SK-MEL-5 (cell line): Measurements from ENCODE around the gene MAU2. TPM values are rescaled to one million over a fixed set of nuclear protein-coding genes. Genes with fewer than 3 reads are reported as not detected.

Experiments used
- DNase-seq: peaks from one replicate; pipeline ENCODE4 v3.0.0-alpha.2; 2016; ENCODE audit warnings: low read depth, low spot score
- in situ Hi-C: cut with HindIII; loops from 2 replicates; pipeline ENCODE4 v1.10.0; 2016; ENCODE audit warnings: low sequenced_read_pairs, high pct_unique_total_duplicates, low pct_unique_long_range_greater_than_20kb
- polyA plus RNA-seq, 2 experiments: library from polyadenylated mRNA; depleted of rRNA; stranded (reverse); fragments of >200 nt; gene quantifications; 2 replicates each; pipeline ENCODE4 v1.2.3, GENCODE V29; 2015
- total RNA-seq: library from RNA; depleted of rRNA; stranded (reverse); fragments of >200 nt; shearing (Covaris generic); gene quantifications from 2 replicates; pipeline ENCODE4 v1.2.3, GENCODE V29; 2014; rRNA removed

The MAU2 gene
- 17.4 and 20.7 TPM in 2 replicates for total RNA-seq
- 30.6 and 32.3 TPM in 2 replicates for polyA plus RNA-seq (2015; cell fraction: cytosol; rRNA removed)
- 67.0 and 80.6 TPM in 2 replicates for polyA plus RNA-seq (2015; cell fraction: nucleus; rRNA removed)

DNA sequence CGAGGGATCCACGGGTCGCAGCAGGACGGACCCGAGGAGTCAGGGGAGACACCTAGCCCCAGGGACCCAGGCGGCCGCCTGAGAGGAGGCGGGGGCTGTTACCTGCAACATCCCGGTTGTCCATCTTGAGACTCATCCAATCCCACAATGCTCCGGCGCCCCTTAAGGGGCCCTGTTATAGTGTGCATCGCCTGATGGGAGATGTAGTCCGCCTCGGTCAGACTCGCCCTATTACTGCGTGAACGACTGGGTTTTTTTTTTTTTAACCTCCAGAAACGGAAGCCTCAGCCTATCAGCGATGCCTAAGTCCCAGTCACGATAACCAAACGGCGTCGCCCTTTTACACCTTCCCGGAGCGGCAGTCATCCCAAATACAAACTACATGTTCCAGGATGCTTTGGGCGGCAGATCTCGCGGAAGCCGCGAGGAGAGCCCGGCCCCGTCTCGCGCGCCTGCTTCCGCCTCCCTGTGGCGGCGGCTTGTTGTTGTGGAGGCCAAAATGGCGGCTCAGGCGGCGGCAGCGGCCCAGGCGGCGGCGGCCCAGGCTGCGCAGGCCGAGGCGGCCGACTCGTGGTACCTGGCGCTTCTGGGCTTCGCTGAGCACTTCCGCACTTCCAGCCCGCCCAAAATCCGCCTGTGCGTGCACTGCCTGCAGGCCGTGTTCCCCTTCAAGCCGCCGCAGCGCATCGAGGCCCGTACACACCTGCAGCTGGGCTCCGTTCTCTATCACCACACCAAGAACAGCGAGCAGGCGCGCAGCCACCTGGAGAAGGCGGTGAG, at the start of gene MAU2, which contains the start of gene SUGP1:
Gene MAU2 (plus strand): TSS at position 469 of the 780 bp plus-strand sequence. CDS start 31 bp downstream, at position 500.
Gene SUGP1 (minus strand): TSS at position 149 of the 780 bp plus-strand sequence. CDS start 13 bp downstream, at position 136.
- in situ Hi-C loops = no loop called here
- peak; percentile 84 for DNase-seq

DNA sequence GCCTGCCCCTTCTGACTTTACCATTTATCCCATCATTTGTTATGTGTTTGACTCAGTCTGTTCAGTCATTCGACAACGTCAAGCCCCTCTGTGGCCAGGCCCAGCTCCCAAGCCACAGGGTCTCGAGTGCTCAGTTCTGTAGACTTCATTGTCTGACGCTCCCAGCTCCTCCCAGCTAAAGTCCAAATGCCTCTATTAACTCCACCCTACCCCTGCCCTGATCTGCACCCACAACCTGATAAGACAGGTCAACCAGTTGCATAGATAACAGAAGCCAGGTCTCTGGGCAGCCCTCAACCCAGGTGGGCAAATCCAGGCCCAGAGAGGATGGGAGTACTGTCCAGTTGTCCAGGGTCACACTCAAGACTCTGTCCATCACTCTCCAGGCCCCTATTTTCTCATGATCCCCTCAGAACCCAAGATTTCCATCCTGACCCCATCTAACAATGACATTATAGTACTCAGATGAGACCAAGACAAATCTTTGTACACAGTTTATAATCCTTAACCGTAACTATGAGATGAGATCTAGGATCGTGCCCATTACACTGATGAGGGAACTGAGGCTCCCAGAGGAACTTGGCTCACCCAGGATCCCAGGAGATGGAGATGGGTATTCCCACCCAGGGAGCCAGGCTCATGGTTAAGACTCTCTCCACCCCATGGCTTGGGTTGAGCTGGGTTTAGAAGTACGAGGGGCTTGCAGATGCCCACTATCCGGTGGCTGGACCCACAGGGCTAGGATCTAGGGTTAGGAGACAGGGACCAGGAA, 48.6 kb upstream of the MAU2 start:
- DNase-seq = no peak
- in situ Hi-C loops = no loop called here

DNA sequence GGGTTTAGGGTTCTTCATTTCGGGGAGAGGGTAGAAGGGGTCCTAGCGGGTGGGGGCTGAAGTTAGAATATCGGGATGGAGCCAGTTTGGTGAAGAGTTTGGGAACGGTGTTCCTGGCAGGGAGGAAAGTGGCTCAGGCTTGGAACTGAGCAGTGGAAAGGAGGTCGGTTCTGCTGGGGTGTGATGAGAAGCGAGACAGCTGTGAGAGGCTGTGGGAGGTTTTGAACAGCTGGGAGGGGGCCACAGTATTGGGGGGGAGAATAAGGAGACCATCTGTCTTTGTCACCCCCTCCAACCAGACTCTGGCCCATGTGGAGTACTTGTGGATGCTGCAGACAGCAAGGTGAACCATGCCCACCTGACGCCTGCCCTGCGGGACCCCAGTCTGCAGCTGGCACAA, 46.5 kb upstream of the MAU2 start:
- in situ Hi-C loops = no loop called here

DNA sequence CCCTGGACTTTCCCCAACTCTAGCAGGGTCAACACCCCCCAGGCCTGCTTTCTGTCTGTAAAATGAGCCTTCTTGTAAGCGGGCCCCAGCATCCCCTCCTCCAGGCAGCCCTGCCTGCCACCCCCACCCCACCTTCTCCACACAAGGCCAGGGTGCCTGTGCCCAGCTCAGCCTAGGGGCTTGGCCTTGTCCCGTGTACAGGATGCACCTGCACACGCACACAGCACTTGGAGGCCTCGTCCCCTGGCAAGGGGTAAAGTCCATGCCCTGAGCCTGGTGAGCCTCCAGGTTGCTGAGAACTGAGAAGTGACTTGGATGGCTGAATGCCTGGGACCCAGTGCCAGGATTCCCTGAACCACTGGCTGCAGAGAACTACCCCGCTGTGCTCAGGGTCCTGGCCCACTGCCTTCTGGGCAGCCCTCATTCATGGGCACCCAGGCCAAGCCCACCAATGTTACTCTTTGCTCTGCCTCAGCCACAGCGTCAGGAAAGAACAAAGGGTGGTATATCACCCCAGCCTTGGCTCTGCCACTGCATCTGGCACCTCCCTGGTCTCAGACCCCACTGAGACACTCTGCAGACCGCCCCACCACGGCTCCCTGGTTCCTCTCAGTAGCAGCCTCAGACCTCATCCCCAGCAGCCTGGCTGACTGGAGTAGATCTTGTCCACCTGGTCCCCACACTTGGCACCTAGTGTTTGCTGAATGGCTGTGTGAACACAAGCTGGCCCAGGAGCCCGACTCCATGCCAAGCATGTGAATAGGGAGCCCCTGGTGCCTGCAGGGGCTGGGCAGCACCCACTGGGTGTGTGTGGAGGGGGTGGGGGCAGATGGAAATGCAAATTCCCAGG, 45.7 kb upstream of the MAU2 start:
- in situ Hi-C loops = no loop called here
- DNase-seq = no peak

More for the DNA sequence above, 46.5 kb upstream of the MAU2 start:
- no peak for DNase-seq

DNA sequence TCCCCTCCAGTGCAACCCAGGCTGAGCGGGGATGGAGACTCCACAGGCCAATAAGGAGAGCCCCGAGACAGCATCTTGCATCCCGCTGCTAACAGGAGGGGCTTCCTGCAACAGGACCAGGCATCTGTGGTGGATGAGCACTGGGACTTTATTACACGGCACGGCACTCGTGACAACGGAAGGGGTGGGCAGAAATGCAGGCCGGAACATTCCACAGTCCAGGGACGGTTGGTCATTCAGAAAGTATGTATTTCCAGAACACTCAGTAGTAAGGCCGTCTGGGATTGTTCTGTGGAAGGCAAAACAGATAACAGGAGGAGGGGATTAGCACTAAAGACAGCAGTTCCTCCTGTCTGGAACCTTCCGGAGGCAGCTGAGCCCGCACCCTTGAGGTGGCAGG, 44.2 kb upstream of the MAU2 start:
- DNase-seq = no peak
- in situ Hi-C loops = no loop called here

DNA sequence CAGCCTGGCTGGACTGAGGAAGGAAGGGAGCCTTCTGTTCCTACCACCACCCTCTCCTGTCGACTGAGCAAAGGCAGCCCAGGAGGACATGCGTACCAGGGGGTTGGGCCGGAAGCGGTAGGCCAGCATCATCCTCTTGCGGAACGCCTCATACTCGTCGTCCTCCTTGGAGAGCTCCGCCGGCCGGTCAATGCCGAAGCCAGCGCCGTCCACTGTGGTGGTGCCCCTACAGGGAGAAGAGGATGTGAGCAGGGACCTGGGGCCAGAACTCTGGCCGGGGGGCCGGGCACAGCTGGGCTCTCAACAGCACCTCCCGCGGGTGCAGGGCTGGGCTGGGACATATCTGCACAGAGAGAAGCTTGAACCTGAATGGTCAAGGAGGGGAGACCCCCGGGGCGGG, 43.8 kb upstream of the MAU2 start:
- in situ Hi-C loops = no loop called here
- no peak for DNase-seq

- no peak for DNase-seq
- in situ Hi-C loops = no loop called here
Measured at GRCh38 chr19:19278315-19278714, 42.3 kb upstream of the MAU2 start.

- in situ Hi-C loops = no loop called here
- DNase-seq = no peak
Measured at GRCh38 chr19:19279062-19279612, 41.5 kb upstream of the MAU2 start.

GRCh38 chr19:19279853-19280252, 40.8 kb upstream of the MAU2 start:
- DNase-seq = no peak
- in situ Hi-C loops = no loop called here

DNA sequence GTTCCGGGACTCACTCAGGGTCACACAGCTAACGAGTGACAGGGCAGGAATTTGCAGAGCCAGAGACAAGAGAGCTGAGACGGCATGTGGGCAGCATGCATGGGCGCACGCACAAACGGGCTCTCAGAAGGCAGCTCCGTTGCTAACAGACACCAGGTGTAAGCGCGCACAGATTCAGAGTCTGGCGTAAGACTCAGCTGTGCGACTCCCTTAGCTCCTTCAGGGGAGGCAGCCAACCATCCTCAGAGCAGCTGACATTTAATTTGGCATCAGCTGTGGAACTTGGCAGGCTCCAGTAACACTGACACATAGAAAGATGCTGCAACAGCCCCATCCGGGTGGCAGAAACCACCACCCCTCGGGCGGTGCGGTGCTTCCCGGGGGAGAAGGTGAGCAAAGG, 40.1 kb upstream of the MAU2 start:
- in situ Hi-C loops = no loop called here
- no peak for DNase-seq

- in situ Hi-C loops = no loop called here
Measured at GRCh38 chr19:19285686-19286085, 34.9 kb upstream of the MAU2 start.

DNA sequence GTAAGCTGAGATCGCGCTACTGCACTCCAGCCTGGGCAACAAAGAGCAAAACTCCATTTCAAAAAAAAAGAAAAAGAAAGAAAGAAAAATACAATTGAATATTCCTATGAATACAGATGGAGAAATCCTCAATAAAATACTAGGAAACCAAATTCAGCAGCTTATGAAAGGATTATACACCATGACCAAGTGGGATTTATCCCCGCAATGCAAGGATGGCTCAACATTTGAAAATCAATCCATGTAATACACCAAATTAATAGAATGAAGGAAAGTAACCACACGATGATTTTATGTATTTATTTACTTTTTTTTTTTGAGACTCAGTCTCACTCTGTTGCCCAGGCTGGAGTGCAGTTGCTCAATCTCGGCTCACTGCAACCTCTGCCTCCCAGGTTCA, 28.0 kb upstream of the MAU2 start:
- in situ Hi-C loops = no loop called here
- no peak for DNase-seq

More at GRCh38 chr19:19285686-19286085, 34.9 kb upstream of the MAU2 start:
- no peak for DNase-seq

GRCh38 chr19:19294914-19295313, 25.7 kb upstream of the MAU2 start:
- in situ Hi-C loops = no loop called here

GRCh38 chr19:19296953-19297689, 23.5 kb upstream of the MAU2 start:
- in situ Hi-C loops = no loop called here
- no peak for DNase-seq

More at GRCh38 chr19:19294914-19295313, 25.7 kb upstream of the MAU2 start:
- DNase-seq = no peak

DNA sequence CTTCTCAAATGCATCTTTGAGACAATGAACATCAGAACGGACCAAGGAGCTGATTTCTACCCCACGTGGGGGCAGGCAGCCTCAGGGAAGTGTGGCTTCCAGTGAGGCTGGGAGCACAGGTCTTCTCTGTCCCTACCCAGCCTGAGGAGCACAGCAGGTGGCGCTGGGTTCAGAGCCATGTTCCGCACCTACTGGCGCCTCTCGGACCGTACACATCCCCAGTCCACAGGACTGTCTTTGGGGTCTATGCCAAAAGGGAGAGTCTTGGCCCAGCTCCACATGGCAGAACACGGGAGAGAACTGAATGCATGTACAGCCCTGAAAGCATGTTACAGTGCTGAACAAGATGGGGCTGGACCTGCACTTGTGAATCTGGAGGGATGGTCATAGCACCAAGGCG, 22.9 kb upstream of the MAU2 start:
- in situ Hi-C loops = no loop called here
- no peak for DNase-seq

DNA sequence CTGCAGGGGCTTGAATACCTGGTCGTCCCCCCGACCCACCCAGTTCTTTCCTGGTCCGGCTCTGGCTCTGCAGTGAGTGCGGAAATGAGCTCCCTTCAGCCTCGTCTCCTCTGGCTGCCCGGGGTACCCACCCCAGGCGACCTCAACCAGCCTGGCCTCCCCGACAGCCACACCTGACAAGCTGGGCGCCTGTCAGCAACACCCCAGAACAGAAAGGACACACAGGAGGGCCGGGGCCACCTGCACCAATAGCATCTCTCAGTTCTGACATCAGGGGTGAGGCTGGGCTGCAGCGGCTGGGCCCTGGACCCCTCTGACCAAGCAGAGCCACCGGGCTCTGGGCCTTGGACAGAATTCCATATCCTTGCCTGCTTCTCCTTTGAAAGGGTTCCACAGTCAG, 20.0 kb upstream of the MAU2 start:
- no peak for DNase-seq
- in situ Hi-C loops = no loop called here

DNA sequence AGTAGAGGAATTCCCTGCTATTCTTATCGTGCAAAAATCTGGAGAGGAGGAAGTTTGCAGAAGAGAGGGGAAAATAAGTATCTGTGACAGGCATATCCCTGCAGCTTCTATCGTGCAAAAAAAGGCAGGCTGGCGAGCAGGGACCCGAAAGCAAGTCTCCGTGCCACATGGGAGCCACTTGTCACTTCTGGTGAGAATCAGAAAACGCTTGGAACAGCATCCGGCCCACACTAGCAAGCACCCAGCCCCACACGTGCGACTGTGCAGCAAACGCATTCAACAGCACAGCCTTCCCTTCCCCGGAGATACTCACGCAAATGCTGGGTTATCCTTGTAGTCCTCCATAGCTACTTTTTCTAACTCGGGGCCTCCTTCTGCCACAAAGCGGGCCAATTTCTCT, 17.2 kb upstream of the MAU2 start:
- no peak for DNase-seq
- in situ Hi-C loops = no loop called here
